A549 (cell line): ENCODE results near the gene SLC16A9.

Experiments used
- CTCF ChIP-seq: fragments of >200 bp; sonication (Bioruptor Twin); formaldehyde crosslinking; IDR thresholded peaks from 3 replicates; pipeline ENCODE4 v1.5.1; 2016
- ELK1 ChIP-seq: fragments of 150-350 bp; IDR thresholded peaks from 2 replicates; pipeline ENCODE4 v1.6.1; 2014; ENCODE audit warnings: low read depth, mild to moderate bottlenecking, low read length
- HDAC2 ChIP-seq: fragments of 200-600 bp; sonication (generic); IDR thresholded peaks from 2 replicates; pipeline ENCODE4 v1.6.1; 2016
- KDM1A ChIP-seq: fragments of 200-600 bp; sonication (generic); IDR thresholded peaks from 2 replicates; pipeline ENCODE4 v1.6.1; 2016; ENCODE audit warnings: low read depth, mild to moderate bottlenecking
- PHF8 ChIP-seq: fragments of 200-600 bp; sonication (generic); IDR thresholded peaks from 2 replicates; pipeline ENCODE4 v1.6.1; 2016; ENCODE audit warnings: low read depth, mild to moderate bottlenecking, antibody characterized with exemption, moderate library complexity, borderline replicate concordance
- POLR2A ChIP-seq: IDR thresholded peaks from 2 replicates; pipeline ENCODE4 v1.6.1; 2012; ENCODE audit warnings: mild to moderate bottlenecking, low read length
- SREBF2 ChIP-seq: fragments of 450-650 bp; IDR thresholded peaks from 2 replicates; pipeline ENCODE4 v1.6.1; 2014; ENCODE audit warnings: mild to moderate bottlenecking, moderate library complexity
- USF2 ChIP-seq: fragments of 450-650 bp; IDR thresholded peaks from 2 replicates; pipeline ENCODE4 v1.6.1; 2014; ENCODE audit warnings: antibody characterized with exemption

- TF ChIP-seq CTCF (no peak), PHF8 (no peak), USF2 (no peak), SREBF2 (no peak), HDAC2 (no peak), POLR2A (no peak), ELK1 (no peak), KDM1A (no peak)
Observed at GRCh38 chr10:59698326-59698725, 11.3 kb downstream of the SLC16A9 start.
